ENCODE results near the gene PTPRG. TPM values are rescaled to one million over a fixed set of nuclear protein-coding genes. Genes with fewer than 3 reads are reported as not detected.

Gene PTPRG
- total and polyA plus RNA-seq, 3 experiments from 2014 or later, result not detected

DNA sequence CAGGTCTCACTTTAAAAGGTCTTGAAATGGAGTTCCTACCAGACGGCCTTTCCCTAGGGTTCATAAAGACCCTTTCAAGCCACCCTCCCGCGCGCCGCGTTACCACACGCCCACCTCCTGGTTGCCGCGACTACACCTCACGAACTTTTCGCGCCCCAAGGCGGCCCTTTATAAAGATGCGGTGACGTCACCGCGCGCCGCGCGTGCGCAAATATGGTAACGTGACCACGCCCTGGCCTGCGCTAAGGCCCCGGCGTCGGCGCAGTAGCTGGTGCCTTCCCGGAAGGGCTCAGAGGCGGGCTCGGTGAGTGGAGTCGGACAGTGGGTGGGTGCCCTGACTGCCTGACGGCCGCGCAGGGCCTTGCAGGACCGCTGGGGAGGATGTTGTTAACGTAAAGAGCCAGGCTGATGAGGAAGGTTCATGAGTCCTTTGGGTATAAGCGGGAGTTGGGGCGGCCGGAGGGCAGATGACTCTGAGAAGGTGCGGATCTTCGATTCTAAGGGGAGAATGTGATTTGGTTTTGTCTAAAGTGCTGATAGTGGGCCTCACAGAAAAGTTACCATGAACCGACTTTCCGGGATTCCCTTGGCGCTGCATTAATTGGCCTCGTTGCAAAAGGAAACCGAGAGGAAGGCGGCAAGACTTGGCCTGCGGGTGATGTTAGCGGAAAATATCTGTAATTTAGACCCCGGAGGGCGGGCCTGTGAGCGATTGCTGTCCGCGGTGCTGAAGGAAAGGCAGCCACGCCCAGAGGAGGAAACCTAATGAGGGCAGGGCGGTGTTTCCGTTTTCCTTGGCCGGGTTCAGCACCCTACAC, 757.6 kb downstream of the PTPRG start:
- peaks cover 3 to 12% (median 7%) of the 10 kb centered on the region in 5 donors for H3K9me3 Mint-ChIP-seq
- DNase-seq, result peak; percentile 33 to 74 (median 42)
- H3K36me3 Mint-ChIP-seq, result peaks cover 0 to 4% (median 2%) of the 10 kb centered on the region in 3 donors
- CTCF ChIA-PET, result no interaction called here
- Histone ChIP-seq H3K27me3 (ENCODE audit: insufficient read depth, low read length, poor library complexity, severe bottlenecking) (no peaks in the 10 kb centered on the region), H3K36me3 (ENCODE audit: insufficient read depth, low read length) (no peaks in the 10 kb centered on the region), H3K9me3 (ENCODE audit: low read length) (no peaks in the 10 kb centered on the region), H3K4me1 (ENCODE audit: insufficient read depth, low read length) (no peaks in the 10 kb centered on the region), H3K27ac (ENCODE audit: low read depth, low read length) (peak overlapping the region; percentile 15), H3K4me3 (ENCODE audit: low read length) (peak overlapping the region; percentile 46)
- H3K27me3 Mint-ChIP-seq, result peaks cover 7 to 15% of the 10 kb centered on the region in 2 donors
- peak overlapping the region; percentile 45 to 98 (median 91) for H3K27ac Mint-ChIP-seq
- POLR2A ChIA-PET, result no interaction called here
- H3K4me1 Mint-ChIP-seq, result peaks cover 9 to 13% (median 12%) of the 10 kb centered on the region in 3 donors
- H3K4me3 Mint-ChIP-seq, result peak overlapping the region; percentile 83 to 94 (median 91)

DNA sequence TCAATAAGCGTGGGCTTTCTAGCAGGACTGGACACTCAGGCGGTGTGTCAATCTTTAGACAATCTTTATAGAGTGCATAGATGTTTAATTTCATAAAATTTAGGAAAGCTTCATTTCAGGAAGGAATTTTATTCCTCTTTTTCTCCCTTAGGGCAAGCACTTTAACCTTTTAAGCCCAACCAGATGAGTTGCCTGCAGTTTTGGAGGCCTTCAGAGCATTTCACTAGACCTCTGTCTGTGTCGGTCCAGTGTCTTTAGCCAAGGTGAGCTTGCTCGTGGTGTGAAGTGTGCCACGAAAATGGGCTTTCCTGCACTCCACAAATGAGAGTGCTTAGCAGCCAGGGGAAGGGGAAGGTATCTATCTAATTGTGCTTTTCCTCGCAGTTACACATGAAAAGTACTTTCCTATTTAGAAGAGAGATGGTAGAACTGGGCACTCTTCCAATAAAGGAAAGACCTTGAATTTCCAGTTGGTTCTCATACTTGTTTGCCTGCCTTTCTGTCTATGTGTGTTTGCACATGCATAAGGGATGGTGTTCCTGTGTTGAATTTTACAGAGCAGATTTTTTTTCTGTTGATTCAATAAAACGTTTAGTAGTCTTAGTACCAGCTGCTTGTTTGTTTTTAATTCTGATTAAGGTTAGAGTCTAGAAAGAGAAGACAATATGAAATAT, 758.3 kb downstream of the PTPRG start:
- DNase-seq, result no peak
- peak overlapping the region in 3 of 8 donors; percentile 75 to 98 (median 92) for H3K27ac Mint-ChIP-seq
- CTCF ChIA-PET, result no interaction called here
- Histone ChIP-seq H3K27ac (ENCODE audit: low read depth, low read length) (no peak overlapping the region), H3K4me3 (ENCODE audit: low read length) (no peak overlapping the region), H3K27me3 (ENCODE audit: insufficient read depth, low read length, poor library complexity, severe bottlenecking) (no peaks in the 10 kb centered on the region), H3K4me1 (ENCODE audit: insufficient read depth, low read length) (no peaks in the 10 kb centered on the region), H3K36me3 (ENCODE audit: insufficient read depth, low read length) (no peaks in the 10 kb centered on the region), H3K9me3 (ENCODE audit: low read length) (no peaks in the 10 kb centered on the region)
- POLR2A ChIA-PET, result no interaction called here
- peaks cover 6 to 14% of the 10 kb centered on the region in 2 donors for H3K27me3 Mint-ChIP-seq
- peaks cover 3 to 12% (median 7%) of the 10 kb centered on the region in 5 donors for H3K9me3 Mint-ChIP-seq
- peaks cover 0 to 4% (median 2%) of the 10 kb centered on the region in 3 donors for H3K36me3 Mint-ChIP-seq
- H3K4me1 Mint-ChIP-seq, result peaks cover 9 to 13% (median 12%) of the 10 kb centered on the region in 3 donors
- H3K4me3 Mint-ChIP-seq, result peak overlapping the region; percentile 83 to 94 (median 91)

DNA sequence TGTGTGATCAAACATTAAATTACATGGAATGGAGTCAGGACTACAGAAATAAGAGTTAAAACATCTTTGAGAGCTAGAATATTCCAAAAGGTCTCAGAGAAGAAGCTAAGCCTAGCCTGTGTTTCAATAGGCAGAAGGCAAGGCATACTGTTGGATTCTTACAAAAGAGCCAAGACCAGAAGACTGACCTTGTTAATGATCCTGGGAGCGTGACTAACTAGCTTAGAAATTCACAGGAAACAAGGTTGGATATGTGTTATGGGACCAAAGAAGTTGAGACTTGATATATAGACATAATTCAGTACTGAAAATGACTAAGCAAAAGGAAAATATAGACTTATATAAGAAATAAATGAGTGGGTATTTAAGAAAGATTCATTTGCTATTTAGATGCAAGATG, 761.9 kb downstream of the PTPRG start:
- Histone ChIP-seq H3K4me1 (ENCODE audit: insufficient read depth, low read length) (no peaks in the 10 kb centered on the region), H3K9me3 (ENCODE audit: low read length) (no peaks in the 10 kb centered on the region), H3K27me3 (ENCODE audit: insufficient read depth, low read length, poor library complexity, severe bottlenecking) (no peaks in the 10 kb centered on the region), H3K4me3 (ENCODE audit: low read length) (no peak overlapping the region), H3K27ac (ENCODE audit: low read depth, low read length) (no peak overlapping the region), H3K36me3 (ENCODE audit: insufficient read depth, low read length) (no peaks in the 10 kb centered on the region)
- Mint-ChIP-seq H3K27ac (no peak overlapping the region), H3K36me3 (peaks cover 0 to 4% (median 0%) of the 10 kb centered on the region in 3 donors), H3K9me3 (peaks cover 3 to 7% (median 4%) of the 10 kb centered on the region in 5 donors), H3K27me3 (peaks cover 0 to 2% of the 10 kb centered on the region in 2 donors), H3K4me1 (peaks cover 9 to 13% (median 12%) of the 10 kb centered on the region in 3 donors), H3K4me3 (no peak overlapping the region)
- CTCF ChIA-PET, result no interaction called here
- no peak for DNase-seq
- POLR2A ChIA-PET, result no interaction called here

DNA sequence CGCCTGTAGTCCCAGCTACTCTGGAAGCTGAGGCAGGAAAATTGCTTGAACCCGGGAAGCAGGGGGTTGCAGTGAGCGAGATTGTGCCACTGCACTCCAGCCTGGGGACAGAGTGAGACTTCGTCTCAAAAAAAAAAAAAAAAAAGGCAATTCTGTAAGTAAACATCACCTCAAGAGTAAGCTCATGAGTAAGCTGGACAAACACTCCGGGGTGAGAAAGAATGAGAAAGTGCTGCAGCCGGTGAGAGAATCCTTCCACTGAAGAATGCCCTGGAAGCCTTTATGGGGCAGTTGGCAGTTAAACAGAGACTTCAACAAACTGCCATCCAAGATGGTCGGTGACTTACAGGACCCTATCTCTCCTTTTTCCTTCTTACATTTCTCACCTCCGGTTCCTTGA, 764.5 kb downstream of the PTPRG start:
- no peaks in the 10 kb centered on the region for H3K27me3 Mint-ChIP-seq
- H3K9me3 Mint-ChIP-seq, result peaks cover 0 to under 1% (median 0%) of the 10 kb centered on the region in 5 donors
- H3K4me1 ChIP-seq (ENCODE audit: insufficient read depth, low read length), result no peaks in the 10 kb centered on the region
- H3K27ac Mint-ChIP-seq, result no peak overlapping the region
- POLR2A ChIA-PET, result no interaction called here
- CTCF ChIA-PET, result no interaction called here
- no peak overlapping the region for H3K4me3 ChIP-seq (ENCODE audit: low read length)
- H3K36me3 Mint-ChIP-seq, result peaks cover 0 to 1% (median 0%) of the 10 kb centered on the region in 3 donors
- DNase-seq, result no peak
- no peak overlapping the region for H3K4me3 Mint-ChIP-seq
- no peak overlapping the region for H3K27ac ChIP-seq (ENCODE audit: low read depth, low read length)
- no peaks in the 10 kb centered on the region for H3K4me1 Mint-ChIP-seq
- H3K27me3 ChIP-seq (ENCODE audit: insufficient read depth, low read length, poor library complexity, severe bottlenecking), result no peaks in the 10 kb centered on the region
- H3K36me3 ChIP-seq (ENCODE audit: insufficient read depth, low read length), result no peaks in the 10 kb centered on the region
- no peaks in the 10 kb centered on the region for H3K9me3 ChIP-seq (ENCODE audit: low read length)

DNA sequence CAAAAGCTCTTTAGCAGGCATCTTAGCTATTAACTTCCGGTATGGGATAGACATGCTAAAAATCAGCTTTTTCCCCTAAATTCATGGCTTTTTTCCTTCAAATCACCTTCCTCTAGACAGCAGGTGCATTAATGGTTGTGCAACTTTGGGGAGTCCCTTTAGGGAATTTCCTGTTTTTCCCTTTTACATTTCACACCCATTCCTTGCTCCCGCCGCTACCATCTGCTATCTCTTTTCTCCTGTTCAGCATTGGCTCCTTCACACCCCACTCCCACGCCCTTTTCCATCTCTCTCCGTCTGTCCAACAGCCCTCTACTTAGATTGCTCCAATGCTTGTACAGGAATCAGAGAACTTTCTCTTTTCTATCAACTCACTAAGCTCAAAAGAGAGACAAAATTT, 768.6 kb downstream of the PTPRG start:
- DNase-seq, result no peak
- H3K36me3 ChIP-seq (ENCODE audit: insufficient read depth, low read length), result no peaks in the 10 kb centered on the region
- ChIA-PET POLR2A (no interaction called here), CTCF (no interaction called here)
- no peaks in the 10 kb centered on the region for H3K4me1 ChIP-seq (ENCODE audit: insufficient read depth, low read length)
- no peaks in the 10 kb centered on the region for H3K9me3 ChIP-seq (ENCODE audit: low read length)
- Mint-ChIP-seq H3K4me3 (no peak overlapping the region), H3K36me3 (peaks cover 0 to 1% (median 0%) of the 10 kb centered on the region in 3 donors), H3K4me1 (no peaks in the 10 kb centered on the region), H3K27me3 (no peaks in the 10 kb centered on the region), H3K9me3 (no peaks in the 10 kb centered on the region), H3K27ac (no peak overlapping the region)
- no peaks in the 10 kb centered on the region for H3K27me3 ChIP-seq (ENCODE audit: insufficient read depth, low read length, poor library complexity, severe bottlenecking)
- no peak overlapping the region for H3K27ac ChIP-seq (ENCODE audit: low read depth, low read length)
- H3K4me3 ChIP-seq (ENCODE audit: low read length), result no peak overlapping the region

DNA sequence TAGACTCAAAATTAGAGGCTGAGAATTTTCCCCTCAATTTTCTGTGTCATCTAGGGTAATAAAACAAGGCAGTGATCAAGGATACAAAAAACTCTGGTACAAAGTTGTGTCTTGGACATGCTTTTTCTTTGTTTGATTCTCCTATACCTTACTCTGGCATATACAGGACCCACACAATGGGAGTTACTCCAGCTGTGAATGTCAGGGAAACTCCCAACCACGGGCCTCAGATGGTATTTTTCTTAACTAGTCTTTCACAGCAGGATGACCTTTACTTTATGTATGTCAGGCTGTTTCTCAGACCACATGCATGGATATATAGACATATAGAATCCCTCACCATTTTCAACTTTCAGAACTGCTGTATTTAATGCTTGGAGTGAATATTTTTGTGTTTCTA, 770.6 kb downstream of the PTPRG start:
- no peak overlapping the region for H3K27ac ChIP-seq (ENCODE audit: low read depth, low read length)
- no peaks in the 10 kb centered on the region for H3K27me3 ChIP-seq (ENCODE audit: insufficient read depth, low read length, poor library complexity, severe bottlenecking)
- Mint-ChIP-seq H3K27me3 (no peaks in the 10 kb centered on the region), H3K9me3 (no peaks in the 10 kb centered on the region), H3K4me3 (no peak overlapping the region), H3K27ac (no peak overlapping the region), H3K36me3 (peaks cover 0 to 1% (median 0%) of the 10 kb centered on the region in 3 donors), H3K4me1 (no peaks in the 10 kb centered on the region)
- H3K9me3 ChIP-seq (ENCODE audit: low read length), result no peaks in the 10 kb centered on the region
- no peaks in the 10 kb centered on the region for H3K4me1 ChIP-seq (ENCODE audit: insufficient read depth, low read length)
- H3K36me3 ChIP-seq (ENCODE audit: insufficient read depth, low read length), result no peaks in the 10 kb centered on the region
- no peak for DNase-seq
- ChIA-PET CTCF (no interaction called here), POLR2A (no interaction called here)
- no peak overlapping the region for H3K4me3 ChIP-seq (ENCODE audit: low read length)

DNA sequence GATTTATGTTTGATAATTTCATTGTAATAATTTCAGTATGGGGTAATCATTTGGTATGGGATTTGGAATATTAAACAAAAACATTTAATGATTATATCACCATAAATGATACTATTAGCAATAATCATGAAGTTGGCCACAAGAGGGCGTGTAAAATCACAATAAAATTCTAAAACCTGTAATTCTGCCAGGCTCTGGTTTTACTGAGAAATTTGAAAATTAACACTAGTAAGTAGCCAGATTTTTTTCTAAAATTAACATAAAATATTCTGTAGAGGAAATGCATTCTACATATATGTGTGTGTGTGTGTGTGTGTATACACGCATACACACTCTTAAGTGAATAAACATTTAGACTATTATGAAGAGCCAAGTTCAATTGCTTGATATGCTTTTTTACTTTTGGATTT, 771.5 kb downstream of the PTPRG start:
- peak in 1 of 5 donors; percentile 5 for DNase-seq
- H3K27me3 Mint-ChIP-seq, result no peaks in the 10 kb centered on the region
- CTCF ChIA-PET, result no interaction called here
- H3K9me3 Mint-ChIP-seq, result no peaks in the 10 kb centered on the region
- no peaks in the 10 kb centered on the region for H3K9me3 ChIP-seq (ENCODE audit: low read length)
- peaks cover 0 to 1% (median 0%) of the 10 kb centered on the region in 3 donors for H3K36me3 Mint-ChIP-seq
- H3K27me3 ChIP-seq (ENCODE audit: insufficient read depth, low read length, poor library complexity, severe bottlenecking), result no peaks in the 10 kb centered on the region
- H3K36me3 ChIP-seq (ENCODE audit: insufficient read depth, low read length), result no peaks in the 10 kb centered on the region
- H3K27ac Mint-ChIP-seq, result no peak overlapping the region
- no peak overlapping the region for H3K4me3 Mint-ChIP-seq
- H3K4me1 ChIP-seq (ENCODE audit: insufficient read depth, low read length), result no peaks in the 10 kb centered on the region
- no peak overlapping the region for H3K27ac ChIP-seq (ENCODE audit: low read depth, low read length)
- no peaks in the 10 kb centered on the region for H3K4me1 Mint-ChIP-seq
- POLR2A ChIA-PET, result no interaction called here
- no peak overlapping the region for H3K4me3 ChIP-seq (ENCODE audit: low read length)

DNA sequence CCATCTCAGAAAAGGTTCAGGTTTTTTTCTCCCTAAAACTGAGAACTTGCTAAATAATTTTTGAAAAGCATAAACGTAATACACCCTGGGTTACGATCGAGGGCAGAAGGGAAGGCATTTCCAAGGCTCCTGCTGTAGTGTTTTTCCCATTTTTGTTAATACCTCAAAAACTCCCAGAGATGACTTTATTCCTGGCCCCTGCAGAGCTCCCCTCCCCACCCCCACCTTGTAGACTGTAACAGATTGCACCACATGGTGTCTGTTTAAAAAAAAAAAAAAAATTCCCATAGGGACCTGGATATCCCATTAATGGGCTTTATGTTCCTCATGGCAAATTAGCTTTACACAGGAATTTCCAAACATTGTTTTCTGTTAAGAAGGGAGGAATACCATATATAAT, 773.8 kb downstream of the PTPRG start:
- Mint-ChIP-seq H3K27ac (no peak overlapping the region), H3K4me3 (no peak overlapping the region), H3K4me1 (no peaks in the 10 kb centered on the region), H3K36me3 (no peaks in the 10 kb centered on the region), H3K9me3 (peaks cover 0 to 2% (median 0%) of the 10 kb centered on the region in 5 donors), H3K27me3 (no peaks in the 10 kb centered on the region)
- Histone ChIP-seq H3K4me3 (ENCODE audit: low read length) (no peak overlapping the region), H3K27me3 (ENCODE audit: insufficient read depth, low read length, poor library complexity, severe bottlenecking) (no peaks in the 10 kb centered on the region), H3K4me1 (ENCODE audit: insufficient read depth, low read length) (no peaks in the 10 kb centered on the region), H3K36me3 (ENCODE audit: insufficient read depth, low read length) (no peaks in the 10 kb centered on the region), H3K9me3 (ENCODE audit: low read length) (no peaks in the 10 kb centered on the region), H3K27ac (ENCODE audit: low read depth, low read length) (no peak overlapping the region)
- CTCF ChIA-PET, result no interaction called here
- no peak for DNase-seq
- POLR2A ChIA-PET, result no interaction called here

Measured in CD8-positive, alpha-beta memory T cell (primary cell).